ENCODE measurements around the gene WWOX. TPM values are rescaled to one million over a fixed set of nuclear protein-coding genes. Genes with fewer than 3 reads are reported as not detected.
A peak's percentile ranks its signal among the peaks of the same experiment; 100 is the strongest.

The WWOX gene
- total RNA-seq, 1 donor from 2014 or later: 16.7 TPM

DNA sequence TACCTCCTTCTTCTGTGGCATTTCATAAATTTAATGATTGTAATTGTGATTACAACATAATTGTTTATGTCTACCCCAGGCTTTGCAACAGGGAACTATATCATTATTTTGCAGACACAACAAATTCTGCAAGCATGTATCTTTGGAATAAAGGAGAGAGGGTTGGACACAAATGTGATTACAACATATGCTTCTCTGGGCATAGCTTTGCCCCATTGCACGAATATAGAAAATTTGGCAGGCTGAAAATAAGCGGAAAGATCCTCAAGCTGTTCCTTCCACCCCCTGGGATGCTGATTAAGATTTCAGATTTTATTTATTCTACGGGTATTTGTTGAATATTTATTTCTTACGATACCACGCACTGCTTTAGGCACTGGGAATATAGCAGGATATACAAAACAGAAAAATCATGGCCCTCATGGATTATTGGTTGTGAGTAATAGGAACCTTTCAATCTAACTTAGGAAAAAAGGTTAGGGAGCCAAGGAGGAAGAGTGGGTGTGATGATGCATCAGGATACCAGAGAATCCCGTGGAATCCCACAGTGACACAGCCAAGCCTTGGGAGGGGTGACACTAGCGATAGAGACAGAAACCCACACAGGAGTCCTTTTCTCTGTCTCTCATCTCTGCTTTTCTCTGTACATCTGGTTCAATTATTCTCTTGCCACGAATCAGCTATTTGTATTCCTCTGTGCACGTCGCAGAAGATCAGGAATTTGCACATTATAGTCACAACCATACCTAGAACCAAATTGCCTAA, 980.4 kb downstream of the WWOX start:
- H3K4me3 ChIP-seq (ENCODE audit: low read length in 3 of 3): no peak overlapping the region
- H3K9ac ChIP-seq (ENCODE audit: low read depth in 1 of 3, low read length in 3 of 3): no peak overlapping the region
- H3K27me3 ChIP-seq (ENCODE audit: control insufficient read depth in 3 of 3, insufficient read depth in 3 of 3, low read length in 3 of 3): no peaks in the 10 kb centered on the region
- no peaks in the 10 kb centered on the region for H3K9me3 ChIP-seq (ENCODE audit: control insufficient read depth in 3 of 3, low read length in 3 of 3)
- no peaks in the 10 kb centered on the region for H3K4me1 ChIP-seq (ENCODE audit: control insufficient read depth in 3 of 3, insufficient read depth in 3 of 3, low read length in 3 of 3)
- no peak overlapping the region for H3K27ac ChIP-seq (ENCODE audit: low read depth, low read length)
- no peaks in the 10 kb centered on the region for H3K36me3 ChIP-seq (ENCODE audit: control insufficient read depth in 3 of 3, insufficient read depth in 3 of 3, low read length in 3 of 3)

- no peak overlapping the region for H3K9ac ChIP-seq (ENCODE audit: low read depth in 1 of 3, low read length in 3 of 3)
- H3K9me3 ChIP-seq (ENCODE audit: control insufficient read depth in 3 of 3, low read length in 3 of 3): no peaks in the 10 kb centered on the region
- no peaks in the 10 kb centered on the region for H3K27me3 ChIP-seq (ENCODE audit: control insufficient read depth in 3 of 3, insufficient read depth in 3 of 3, low read length in 3 of 3)
- H3K4me3 ChIP-seq (ENCODE audit: low read length in 3 of 3): no peak overlapping the region
- H3K27ac ChIP-seq (ENCODE audit: low read depth, low read length): no peak overlapping the region
- H3K36me3 ChIP-seq (ENCODE audit: control insufficient read depth in 3 of 3, insufficient read depth in 3 of 3, low read length in 3 of 3): no peaks in the 10 kb centered on the region
- H3K4me1 ChIP-seq (ENCODE audit: control insufficient read depth in 3 of 3, insufficient read depth in 3 of 3, low read length in 3 of 3): no peaks in the 10 kb centered on the region
Observed at GRCh38 chr16:79081297-79082066, 982.0 kb downstream of the WWOX start.

DNA sequence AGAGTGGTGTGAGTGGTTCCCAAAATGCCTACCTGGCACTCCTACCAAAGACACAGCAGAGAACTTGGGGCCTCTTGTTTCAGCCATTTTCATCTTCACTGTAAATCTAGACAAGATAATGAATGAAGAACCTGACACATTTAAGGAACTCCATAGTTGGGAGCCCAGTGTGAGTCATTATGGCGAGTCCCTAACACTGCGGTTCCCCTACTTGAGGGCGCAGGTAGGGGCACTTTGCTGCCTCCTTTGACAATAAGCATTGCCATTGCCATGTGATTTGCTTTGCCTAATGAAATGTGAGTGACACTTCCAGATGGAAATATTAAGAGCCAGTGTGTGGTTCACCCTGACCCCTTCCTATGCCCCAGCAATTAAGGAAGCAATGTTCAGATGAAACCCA, 983.5 kb downstream of the WWOX start:
- no peak overlapping the region for H3K9ac ChIP-seq (ENCODE audit: low read depth in 1 of 3, low read length in 3 of 3)
- no peaks in the 10 kb centered on the region for H3K27me3 ChIP-seq (ENCODE audit: control insufficient read depth in 3 of 3, insufficient read depth in 3 of 3, low read length in 3 of 3)
- no peak overlapping the region for H3K27ac ChIP-seq (ENCODE audit: low read depth, low read length)
- H3K4me1 ChIP-seq (ENCODE audit: control insufficient read depth in 3 of 3, insufficient read depth in 3 of 3, low read length in 3 of 3): no peaks in the 10 kb centered on the region
- H3K36me3 ChIP-seq (ENCODE audit: control insufficient read depth in 3 of 3, insufficient read depth in 3 of 3, low read length in 3 of 3): no peaks in the 10 kb centered on the region
- no peak overlapping the region for H3K4me3 ChIP-seq (ENCODE audit: low read length in 3 of 3)
- H3K9me3 ChIP-seq (ENCODE audit: control insufficient read depth in 3 of 3, low read length in 3 of 3): no peaks in the 10 kb centered on the region

GRCh38 chr16:79083508-79084299, 984.2 kb downstream of the WWOX start:
- Histone ChIP-seq H3K4me3 (ENCODE audit: low read length in 3 of 3) (no peak overlapping the region), H3K9me3 (ENCODE audit: control insufficient read depth in 3 of 3, low read length in 3 of 3) (no peaks in the 10 kb centered on the region), H3K27me3 (ENCODE audit: control insufficient read depth in 3 of 3, insufficient read depth in 3 of 3, low read length in 3 of 3) (no peaks in the 10 kb centered on the region), H3K4me1 (ENCODE audit: control insufficient read depth in 3 of 3, insufficient read depth in 3 of 3, low read length in 3 of 3) (no peaks in the 10 kb centered on the region), H3K36me3 (ENCODE audit: control insufficient read depth in 3 of 3, insufficient read depth in 3 of 3, low read length in 3 of 3) (no peaks in the 10 kb centered on the region), H3K27ac (ENCODE audit: low read depth, low read length) (no peak overlapping the region), H3K9ac (ENCODE audit: low read depth in 1 of 3, low read length in 3 of 3) (no peak overlapping the region)

DNA sequence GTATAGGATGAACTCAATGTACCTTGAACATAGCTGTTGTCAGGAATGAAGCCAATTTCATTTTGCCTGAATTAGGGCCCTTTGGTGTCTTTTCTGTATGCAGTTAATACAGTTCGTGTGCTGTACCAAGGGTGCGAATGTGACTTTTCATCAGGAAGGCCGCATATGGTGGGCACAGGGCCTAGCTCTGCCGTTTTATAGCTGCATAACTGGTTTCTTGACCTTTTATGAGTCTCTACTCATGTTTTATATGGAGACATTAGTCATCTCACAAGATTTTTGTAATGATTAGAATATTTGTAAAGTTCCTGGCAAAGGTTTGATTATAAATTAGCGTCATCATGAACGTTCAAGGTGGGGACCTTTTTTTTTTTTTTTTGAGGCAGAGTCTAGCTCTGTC, 989.5 kb downstream of the WWOX start:
- Histone ChIP-seq H3K27ac (ENCODE audit: low read depth, low read length) (no peak overlapping the region), H3K36me3 (ENCODE audit: control insufficient read depth in 3 of 3, insufficient read depth in 3 of 3, low read length in 3 of 3) (no peaks in the 10 kb centered on the region), H3K4me3 (ENCODE audit: low read length in 3 of 3) (no peak overlapping the region), H3K4me1 (ENCODE audit: control insufficient read depth in 3 of 3, insufficient read depth in 3 of 3, low read length in 3 of 3) (no peaks in the 10 kb centered on the region), H3K9ac (ENCODE audit: low read depth in 1 of 3, low read length in 3 of 3) (no peak overlapping the region), H3K9me3 (ENCODE audit: control insufficient read depth in 3 of 3, low read length in 3 of 3) (no peaks in the 10 kb centered on the region), H3K27me3 (ENCODE audit: control insufficient read depth in 3 of 3, insufficient read depth in 3 of 3, low read length in 3 of 3) (no peaks in the 10 kb centered on the region)

DNA sequence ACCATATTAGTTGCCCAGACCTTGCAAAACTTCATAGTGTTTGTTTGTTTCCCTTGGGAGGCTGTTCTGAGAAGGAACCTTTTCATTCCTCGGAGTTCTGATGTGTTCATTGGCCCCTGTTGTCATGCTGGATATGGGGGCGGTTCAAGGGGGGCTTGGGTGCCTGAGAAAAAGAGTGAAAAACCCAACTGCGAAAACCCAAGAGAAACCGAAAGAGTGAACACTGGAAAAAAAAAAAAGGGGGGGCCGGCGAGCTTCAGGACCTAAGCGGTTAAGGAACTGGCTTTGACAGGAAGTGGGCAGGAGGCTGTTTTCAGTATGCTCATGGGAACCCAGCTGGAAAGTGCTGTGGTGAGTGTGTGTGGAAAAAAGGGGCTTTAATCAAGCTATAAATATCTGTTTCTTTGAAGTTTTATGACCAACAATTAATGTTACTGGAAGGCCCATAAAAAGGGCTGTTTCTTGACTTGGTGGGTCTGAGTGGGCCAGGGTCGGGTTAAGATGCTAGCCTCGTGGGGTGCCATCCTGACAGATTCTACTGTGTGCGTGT, 990.4 kb downstream of the WWOX start:
- no peak overlapping the region for H3K9ac ChIP-seq (ENCODE audit: low read depth in 1 of 3, low read length in 3 of 3)
- H3K27ac ChIP-seq (ENCODE audit: low read depth, low read length): no peak overlapping the region
- H3K4me1 ChIP-seq (ENCODE audit: control insufficient read depth in 3 of 3, insufficient read depth in 3 of 3, low read length in 3 of 3): no peaks in the 10 kb centered on the region
- no peaks in the 10 kb centered on the region for H3K36me3 ChIP-seq (ENCODE audit: control insufficient read depth in 3 of 3, insufficient read depth in 3 of 3, low read length in 3 of 3)
- no peaks in the 10 kb centered on the region for H3K27me3 ChIP-seq (ENCODE audit: control insufficient read depth in 3 of 3, insufficient read depth in 3 of 3, low read length in 3 of 3)
- peak overlapping the region in 1 of 3 donors; percentile 20 for H3K4me3 ChIP-seq (ENCODE audit: low read length in 3 of 3)
- no peaks in the 10 kb centered on the region for H3K9me3 ChIP-seq (ENCODE audit: control insufficient read depth in 3 of 3, low read length in 3 of 3)

DNA sequence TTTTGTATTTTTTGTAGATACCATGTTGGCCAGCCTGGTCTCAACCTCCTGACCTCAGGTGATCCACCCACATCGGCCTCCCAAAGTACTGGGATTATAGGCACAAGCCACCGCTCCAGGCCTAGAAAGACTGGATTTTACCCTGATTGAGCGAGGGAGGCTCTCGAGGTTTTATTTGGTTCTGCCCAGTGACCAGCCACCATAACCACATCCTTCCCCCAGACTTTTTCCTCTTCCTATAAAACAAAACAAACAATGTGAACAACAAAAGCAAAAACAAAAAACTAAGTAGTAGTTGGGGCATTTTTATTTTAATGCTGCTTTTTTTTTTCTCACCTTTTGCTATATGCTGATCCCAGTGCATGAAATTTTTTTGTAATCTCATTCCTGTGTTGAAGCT, 991.5 kb downstream of the WWOX start:
- no peak overlapping the region for H3K27ac ChIP-seq (ENCODE audit: low read depth, low read length)
- no peaks in the 10 kb centered on the region for H3K27me3 ChIP-seq (ENCODE audit: control insufficient read depth in 3 of 3, insufficient read depth in 3 of 3, low read length in 3 of 3)
- H3K4me1 ChIP-seq (ENCODE audit: control insufficient read depth in 3 of 3, insufficient read depth in 3 of 3, low read length in 3 of 3): no peaks in the 10 kb centered on the region
- H3K9me3 ChIP-seq (ENCODE audit: control insufficient read depth in 3 of 3, low read length in 3 of 3): no peaks in the 10 kb centered on the region
- no peaks in the 10 kb centered on the region for H3K36me3 ChIP-seq (ENCODE audit: control insufficient read depth in 3 of 3, insufficient read depth in 3 of 3, low read length in 3 of 3)
- H3K9ac ChIP-seq (ENCODE audit: low read depth in 1 of 3, low read length in 3 of 3): no peak overlapping the region
- H3K4me3 ChIP-seq (ENCODE audit: low read length in 3 of 3): no peak overlapping the region

GRCh38 chr16:79092846-79093245, 993.4 kb downstream of the WWOX start:
- Histone ChIP-seq H3K36me3 (ENCODE audit: control insufficient read depth in 3 of 3, insufficient read depth in 3 of 3, low read length in 3 of 3) (no peaks in the 10 kb centered on the region), H3K9ac (ENCODE audit: low read depth in 1 of 3, low read length in 3 of 3) (no peak overlapping the region), H3K9me3 (ENCODE audit: control insufficient read depth in 3 of 3, low read length in 3 of 3) (no peaks in the 10 kb centered on the region), H3K27me3 (ENCODE audit: control insufficient read depth in 3 of 3, insufficient read depth in 3 of 3, low read length in 3 of 3) (no peaks in the 10 kb centered on the region), H3K4me3 (ENCODE audit: low read length in 3 of 3) (no peak overlapping the region), H3K27ac (ENCODE audit: low read depth, low read length) (no peak overlapping the region), H3K4me1 (ENCODE audit: control insufficient read depth in 3 of 3, insufficient read depth in 3 of 3, low read length in 3 of 3) (no peaks in the 10 kb centered on the region)

- H3K4me3 ChIP-seq (ENCODE audit: low read length in 3 of 3): no peak overlapping the region
Observed at GRCh38 chr16:79093554-79093967, 994.1 kb downstream of the WWOX start.

More at GRCh38 chr16:79093554-79093967, 994.1 kb downstream of the WWOX start:
- no peaks in the 10 kb centered on the region for H3K27me3 ChIP-seq (ENCODE audit: control insufficient read depth in 3 of 3, insufficient read depth in 3 of 3, low read length in 3 of 3)
- no peaks in the 10 kb centered on the region for H3K4me1 ChIP-seq (ENCODE audit: control insufficient read depth in 3 of 3, insufficient read depth in 3 of 3, low read length in 3 of 3)
- H3K9ac ChIP-seq (ENCODE audit: low read depth in 1 of 3, low read length in 3 of 3): no peak overlapping the region
- H3K27ac ChIP-seq (ENCODE audit: low read depth, low read length): no peak overlapping the region
- H3K9me3 ChIP-seq (ENCODE audit: control insufficient read depth in 3 of 3, low read length in 3 of 3): no peaks in the 10 kb centered on the region
- no peaks in the 10 kb centered on the region for H3K36me3 ChIP-seq (ENCODE audit: control insufficient read depth in 3 of 3, insufficient read depth in 3 of 3, low read length in 3 of 3)
